Adipocyte (in vitro differentiated cells): ENCODE data around the gene GSDME.
A peak's percentile ranks its signal among the peaks of the same experiment; 100 is the strongest.
"Not testable (repeated sequence)": the region's sequence is repeated elsewhere in the genome, so short reads cannot be mapped to it uniquely, and the experiment has no call there.

Experiments used
- DNase-seq: peaks from one replicate; pipeline ENCODE4 v3.0.0-alpha.2; 2015; ENCODE audit warnings: low read depth
- H3K27me3 ChIP-seq: replicated peaks from 2 replicates; pipeline ENCODE4 v1.7.0; 2013; ENCODE audit warnings: mild to moderate bottlenecking, low read length, moderate library complexity; ENCODE audit not compliant: control insufficient read depth, insufficient read depth
- H3K36me3 ChIP-seq: 2 replicates; pipeline ENCODE4 v1.7.0; 2013; ENCODE audit warnings: low read length, mild to moderate bottlenecking, moderate library complexity; ENCODE audit not compliant: control insufficient read depth, insufficient read depth, severe bottlenecking
- H3K4me1 ChIP-seq: 2 replicates; pipeline ENCODE4 v1.7.0; 2013; ENCODE audit warnings: mild to moderate bottlenecking, low read length, moderate library complexity; ENCODE audit not compliant: control insufficient read depth, insufficient read depth
- H3K4me3 ChIP-seq: 2 replicates; pipeline ENCODE4 v1.7.0; 2013; ENCODE audit warnings: mild to moderate bottlenecking, low read length, moderate library complexity
- H3K9ac ChIP-seq: 2 replicates; pipeline ENCODE4 v1.7.0; 2013; ENCODE audit warnings: mild to moderate bottlenecking, low read length, moderate library complexity
- H3K9me3 ChIP-seq: 2 replicates; pipeline ENCODE4 v1.7.0; 2013; ENCODE audit warnings: mild to moderate bottlenecking, low read length, moderate library complexity; ENCODE audit not compliant: control insufficient read depth

The GSDME gene

DNA sequence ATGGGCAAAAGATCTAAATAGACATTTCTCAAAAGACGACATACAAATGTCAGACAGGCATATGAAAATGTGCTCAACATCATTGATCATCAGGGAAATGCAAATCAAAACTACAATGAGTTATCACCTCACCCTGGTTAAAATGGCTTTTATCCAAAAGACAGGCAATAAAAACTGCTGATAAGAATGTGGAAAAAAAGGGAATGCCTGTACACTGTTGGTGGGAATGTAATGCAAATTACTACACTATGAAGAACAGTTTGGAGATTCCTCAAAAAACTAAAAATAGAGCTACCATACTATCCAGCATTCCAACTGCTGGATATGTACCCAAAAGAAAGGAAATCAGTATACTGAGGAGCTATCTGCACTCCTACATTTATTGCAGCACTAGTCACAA, 18.0 kb downstream of the GSDME start:
- Histone ChIP-seq H3K9me3 (peaks cover 16% of the 10 kb centered on the region), H3K4me1 (peaks cover 32% of the 10 kb centered on the region), H3K9ac (no peak overlapping the region), H3K36me3 (peaks cover 6% of the 10 kb centered on the region), H3K4me3 (no peak overlapping the region), H3K27me3 (no peaks in the 10 kb centered on the region)
- DNase-seq: no peak

GRCh38 chr7:24738577-24738976, 18.7 kb downstream of the GSDME start:
- Histone ChIP-seq H3K4me1 (peaks cover 39% of the 10 kb centered on the region), H3K36me3 (no peaks in the 10 kb centered on the region)
- DNase-seq: no peak

DNA sequence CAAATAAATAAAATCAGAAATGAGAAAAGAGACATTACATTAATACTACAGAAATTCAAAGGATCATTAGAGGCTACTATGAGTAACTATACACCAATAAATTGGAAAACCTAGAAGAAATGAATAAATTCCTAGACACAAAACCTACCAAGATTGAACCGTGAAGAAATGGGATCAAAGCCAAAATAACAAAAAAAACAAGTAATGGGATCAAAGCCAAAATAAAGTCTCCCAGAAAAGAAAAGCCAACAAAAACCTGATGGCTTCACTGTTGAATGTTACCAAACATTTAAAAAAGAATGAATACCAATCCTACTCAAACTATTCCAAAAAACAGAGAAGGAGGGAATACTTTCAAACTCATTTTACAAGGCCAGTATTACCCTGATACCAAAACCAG, 20.0 kb downstream of the GSDME start:
- Histone ChIP-seq H3K9me3 (peaks cover 16% of the 10 kb centered on the region), H3K36me3 (no peaks in the 10 kb centered on the region), H3K4me1 (peaks cover 46% of the 10 kb centered on the region), H3K4me3 (no peak overlapping the region), H3K27me3 (no peaks in the 10 kb centered on the region), H3K9ac (no peak overlapping the region)
- DNase-seq: no peak

More at GRCh38 chr7:24738577-24738976, 18.7 kb downstream of the GSDME start:
- Histone ChIP-seq H3K4me3 (peak overlapping the region; percentile 27), H3K9me3 (peaks cover 16% of the 10 kb centered on the region), H3K9ac (no peak overlapping the region), H3K27me3 (no peaks in the 10 kb centered on the region)

- not testable (repeated sequence) for H3K9ac ChIP-seq
These were observed 21.7 kb downstream of the GSDME start for GRCh38 chr7:24735594-24735993.

DNA sequence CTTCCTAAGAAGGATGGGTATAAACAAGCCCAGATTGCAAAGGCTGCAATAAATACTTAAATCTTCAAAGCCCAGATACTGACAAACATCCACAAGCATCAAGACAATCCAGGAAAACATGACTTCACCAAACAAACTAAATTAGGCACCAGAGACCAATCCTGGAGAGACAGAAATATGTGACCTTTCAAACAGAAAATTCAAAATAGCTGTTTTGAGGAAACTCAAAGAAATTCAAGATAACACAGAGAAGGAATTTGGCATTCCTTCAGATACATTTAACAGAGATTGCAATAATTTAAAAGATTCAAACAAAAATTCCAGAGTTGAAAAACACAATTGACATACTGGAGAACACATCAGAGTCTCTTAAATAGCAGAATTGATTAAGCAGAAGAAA, 23.0 kb downstream of the GSDME start:
- Histone ChIP-seq H3K27me3 (no peaks in the 10 kb centered on the region), H3K36me3 (no peaks in the 10 kb centered on the region), H3K4me1 (peaks cover 43% of the 10 kb centered on the region), H3K4me3 (no peak overlapping the region), H3K9me3 (peaks cover 16% of the 10 kb centered on the region), H3K9ac (no peak overlapping the region)
- peak; percentile 54 for DNase-seq

More at GRCh38 chr7:24735594-24735993, 21.7 kb downstream of the GSDME start:
- DNase-seq, H3K4me3 ChIP-seq, H3K36me3 ChIP-seq, H3K27me3 ChIP-seq: not testable (repeated sequence)
- peaks cover 40% of the 10 kb centered on the region for H3K4me1 ChIP-seq
- peaks cover 16% of the 10 kb centered on the region for H3K9me3 ChIP-seq

- no peaks in the 10 kb centered on the region for H3K27me3 ChIP-seq
- H3K4me3 ChIP-seq: no peak overlapping the region
- H3K9me3 ChIP-seq: peaks cover 11% of the 10 kb centered on the region
- no peak overlapping the region for H3K9ac ChIP-seq
- no peak for DNase-seq
- H3K36me3 ChIP-seq: no peaks in the 10 kb centered on the region
- peaks cover 45% of the 10 kb centered on the region for H3K4me1 ChIP-seq
These were observed 23.7 kb downstream of the GSDME start for GRCh38 chr7:24733414-24734060.

GRCh38 chr7:24732646-24733413, 24.4 kb downstream of the GSDME start:
- peak; percentile 72 for DNase-seq
- Histone ChIP-seq H3K27me3 (no peaks in the 10 kb centered on the region), H3K36me3 (no peaks in the 10 kb centered on the region), H3K4me3 (no peak overlapping the region), H3K4me1 (peaks cover 52% of the 10 kb centered on the region), H3K9me3 (peaks cover 4% of the 10 kb centered on the region), H3K9ac (peak overlapping the region; percentile 26)

- H3K9me3 ChIP-seq: peaks cover 4% of the 10 kb centered on the region
- no peak overlapping the region for H3K4me3 ChIP-seq
- no peak for DNase-seq
- H3K9ac ChIP-seq: no peak overlapping the region
- peaks cover 58% of the 10 kb centered on the region for H3K4me1 ChIP-seq
- H3K27me3 ChIP-seq: no peaks in the 10 kb centered on the region
- H3K36me3 ChIP-seq: no peaks in the 10 kb centered on the region
These were observed 26.0 kb downstream of the GSDME start for GRCh38 chr7:24731313-24731712.

DNA sequence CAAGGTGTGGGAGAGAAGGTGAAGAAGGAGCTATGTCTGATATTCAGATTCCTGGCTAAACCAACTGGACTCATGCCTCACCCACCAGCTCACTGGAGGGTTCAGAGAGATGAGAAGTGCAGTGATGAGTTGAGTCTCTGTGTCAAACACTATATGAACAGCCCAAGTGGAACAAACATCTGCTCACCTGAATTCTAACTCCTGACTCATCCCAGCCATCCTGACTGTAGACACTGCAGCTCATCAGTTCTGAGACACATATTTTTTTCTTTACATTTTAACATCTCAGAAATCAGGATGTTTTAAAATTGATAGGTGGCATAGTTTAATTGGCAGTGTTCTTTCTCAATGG, 27.3 kb downstream of the GSDME start:
- no peak for DNase-seq
- Histone ChIP-seq H3K4me3 (no peak overlapping the region), H3K4me1 (peaks cover 60% of the 10 kb centered on the region), H3K27me3 (no peaks in the 10 kb centered on the region), H3K9me3 (peaks cover 3% of the 10 kb centered on the region), H3K36me3 (no peaks in the 10 kb centered on the region), H3K9ac (no peak overlapping the region)

GRCh38 chr7:24729365-24730017, 27.8 kb downstream of the GSDME start:
- Histone ChIP-seq H3K9me3 (no peaks in the 10 kb centered on the region), H3K27me3 (no peaks in the 10 kb centered on the region), H3K4me1 (peaks cover 55% of the 10 kb centered on the region), H3K9ac (no peak overlapping the region), H3K36me3 (no peaks in the 10 kb centered on the region), H3K4me3 (no peak overlapping the region)
- no peak for DNase-seq

DNA sequence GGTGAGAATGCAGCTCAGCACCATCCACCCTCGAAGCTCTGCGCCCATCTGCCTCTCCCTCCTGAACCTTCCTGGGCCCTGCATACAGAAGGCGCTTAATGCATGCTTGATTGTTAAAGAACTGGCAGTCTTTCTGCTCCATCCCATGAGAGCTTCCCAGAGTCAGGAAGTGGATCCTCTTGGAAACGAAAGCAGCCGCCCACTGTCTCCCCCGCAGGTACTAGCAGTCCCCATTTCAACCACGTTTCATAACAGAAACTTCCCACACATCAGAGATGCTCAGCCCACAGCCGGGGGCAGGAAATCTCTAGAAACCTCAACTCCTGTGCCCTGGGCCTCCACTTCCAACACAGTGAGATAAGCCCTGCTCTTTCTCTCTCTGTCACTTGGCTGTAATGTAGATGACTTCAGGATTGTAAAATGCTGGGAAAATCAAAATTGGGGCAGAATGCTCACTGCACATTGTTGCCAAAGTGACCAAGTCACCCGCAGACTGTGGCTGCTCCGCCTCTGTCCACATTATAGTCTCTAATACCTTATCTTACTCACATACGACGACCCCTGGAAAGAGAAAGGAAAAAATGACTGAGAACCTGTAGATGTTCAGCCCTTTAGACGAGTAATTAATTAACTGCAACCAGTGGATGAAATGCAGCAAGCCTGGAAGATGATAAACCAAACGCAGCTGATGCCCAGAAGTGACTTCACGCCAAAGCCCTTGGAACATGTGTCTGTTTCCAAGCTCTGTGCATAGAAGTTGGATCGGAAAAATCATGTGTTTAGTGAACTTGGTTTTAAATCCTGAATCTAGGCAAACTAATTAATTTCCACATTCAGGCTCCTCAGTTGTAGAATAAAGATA, 28.5 kb downstream of the GSDME start:
- Histone ChIP-seq H3K27me3 (no peaks in the 10 kb centered on the region), H3K9me3 (no peaks in the 10 kb centered on the region), H3K9ac (peak overlapping the region; percentile 3), H3K4me3 (no peak overlapping the region), H3K4me1 (peaks cover 49% of the 10 kb centered on the region), H3K36me3 (no peaks in the 10 kb centered on the region)
- DNase-seq: no peak
